Activated CD4-positive, alpha-beta T cell treated with anti-CD3 and anti-CD28 coated beads for 1 hour (primary cell): ENCODE measurements around the gene CAVIN3.

Source experiments
- DNase-seq: peaks from one replicate; pipeline ENCODE4 v3.0.0-alpha.2; 2020

Gene CAVIN3

GRCh38 chr11:6320411-6321155 is at the start of gene CAVIN3:
TSS of gene CAVIN3 (minus strand) at chr11:6320501. CDS start at chr11:6320476, 25 bp downstream.
- no peak for DNase-seq

- DNase-seq, result no peak
Measured at GRCh38 chr11:6365659-6366058, 45.4 kb upstream of the CAVIN3 start.

GRCh38 chr11:6362873-6363678 is 42.8 kb upstream of the CAVIN3 start:
- DNase-seq, result peak; percentile 51

- no peak for DNase-seq
Measured at GRCh38 chr11:6362185-6362872, 42.0 kb upstream of the CAVIN3 start.

- DNase-seq, result no peak
Measured at GRCh38 chr11:6360183-6360582, 39.9 kb upstream of the CAVIN3 start.

GRCh38 chr11:6357222-6357621 is 36.9 kb upstream of the CAVIN3 start:
- DNase-seq, result no peak

GRCh38 chr11:6356503-6357055 is 36.3 kb upstream of the CAVIN3 start:
- no peak for DNase-seq

- no peak for DNase-seq
Measured at GRCh38 chr11:6354651-6355485, 34.6 kb upstream of the CAVIN3 start.

- DNase-seq, result peak; percentile 32
Measured at GRCh38 chr11:6353367-6353987, 33.2 kb upstream of the CAVIN3 start.

- DNase-seq, result no peak
Measured at GRCh38 chr11:6351782-6352382, 31.6 kb upstream of the CAVIN3 start.

- DNase-seq, result no peak
Measured at GRCh38 chr11:6350486-6350885, 30.2 kb upstream of the CAVIN3 start.

GRCh38 chr11:6350043-6350442 is 29.7 kb upstream of the CAVIN3 start:
- DNase-seq, result no peak

- DNase-seq, result no peak
Measured at GRCh38 chr11:6345366-6345765, 25.1 kb upstream of the CAVIN3 start.

GRCh38 chr11:6336293-6336692 is 16.0 kb upstream of the CAVIN3 start:
- no peak for DNase-seq

GRCh38 chr11:6334806-6335205 is 14.5 kb upstream of the CAVIN3 start:
- DNase-seq, result no peak

- no peak for DNase-seq
Measured at GRCh38 chr11:6333095-6333494, 12.8 kb upstream of the CAVIN3 start.

- DNase-seq, result no peak
Measured at GRCh38 chr11:6332066-6332465, 11.8 kb upstream of the CAVIN3 start.

- no peak for DNase-seq
Measured at GRCh38 chr11:6328321-6328720, 8.0 kb upstream of the CAVIN3 start.

- no peak for DNase-seq
Measured at GRCh38 chr11:6327806-6328205, 7.5 kb upstream of the CAVIN3 start.

GRCh38 chr11:6326985-6327384 is 6.7 kb upstream of the CAVIN3 start:
- no peak for DNase-seq

GRCh38 chr11:6326303-6326702 is 6.0 kb upstream of the CAVIN3 start:
- no peak for DNase-seq
